WTC11 (cell line): ENCODE measurements around the gene CCDC149. TPM values are rescaled to one million over a fixed set of nuclear protein-coding genes. Genes with fewer than 3 reads are reported as not detected.

Source experiments
- ATAC-seq: fragments of 200-7000 bp; cut with Tn5 transposase; 2 replicates; pipeline ENCODE4 v1.10.0; 2021; ENCODE audit warnings: mild to moderate bottlenecking, moderate library complexity
- CTCF ChIA-PET: fragments of 300-600 bp; sonication (Branson Sonifier 250); formaldehyde crosslinking; loops from one replicate; lab custom pipeline; 2021; ENCODE audit warnings: antibody characterized with exemption; lab: Charles Lee
- POLR2A ChIA-PET: fragments of 350-600 bp; sonication (Branson Sonifier 250); formaldehyde crosslinking; loops from one replicate; lab custom pipeline; 2021; ENCODE audit warnings: antibody characterized with exemption; lab: Charles Lee
- DNase-seq: peaks from one replicate; pipeline ENCODE4 v3.0.0; 2021; ENCODE audit warnings: low spot score
- H3K27ac Mint-ChIP-seq: 2 replicates; pipeline ENCODE4 v1.8.0; 2021; ENCODE audit warnings: mixed read lengths
- H3K27me3 Mint-ChIP-seq: 2 replicates; pipeline ENCODE4 v1.8.0; 2021; ENCODE audit warnings: low read depth, mild to moderate bottlenecking, moderate library complexity, mixed read lengths
- H3K36me3 Mint-ChIP-seq: 2 replicates; pipeline ENCODE4 v1.8.0; 2021; ENCODE audit warnings: mixed read lengths
- H3K4me1 Mint-ChIP-seq: 2 replicates; pipeline ENCODE4 v1.8.0; 2022; ENCODE audit warnings: mixed read lengths
- H3K4me3 Mint-ChIP-seq: 2 replicates; pipeline ENCODE4 v1.8.0; 2021; ENCODE audit warnings: mild to moderate bottlenecking, moderate library complexity, mixed read lengths
- H3K9me3 Mint-ChIP-seq: 2 replicates; pipeline ENCODE4 v1.8.0; 2021; ENCODE audit warnings: mixed read lengths
- ATF1 ChIP-seq: sonication (generic); formaldehyde crosslinking; IDR thresholded peaks from 2 replicates; pipeline ENCODE4 v1.8.1; 2023; ENCODE audit warnings: mild to moderate bottlenecking, moderate library complexity, missing genetic modification reagents
- CREM ChIP-seq: sonication (generic); formaldehyde crosslinking; IDR thresholded peaks from 2 replicates; pipeline ENCODE4 v1.8.1; 2022; ENCODE audit warnings: mild to moderate bottlenecking, missing genetic modification reagents, moderate library complexity
- ESRRA ChIP-seq: sonication (generic); formaldehyde crosslinking; IDR thresholded peaks from 2 replicates; pipeline ENCODE4 v1.8.1; 2022; ENCODE audit warnings: mild to moderate bottlenecking, missing genetic modification reagents, borderline replicate concordance
- JAZF1 ChIP-seq: fragments of 250-450 bp; sonication (Bioruptor Pico); IDR thresholded peaks from 2 replicates; pipeline ENCODE4 v1.9.0; 2021; ENCODE audit warnings: moderate library complexity, mild to moderate bottlenecking, inconsistent platforms
- MXD4 ChIP-seq: fragments of 250-450 bp; sonication (Bioruptor Pico); IDR thresholded peaks from 2 replicates; pipeline ENCODE4 v1.8.0; 2021; ENCODE audit warnings: mild to moderate bottlenecking, moderate library complexity, borderline replicate concordance
- MYBL2 ChIP-seq: sonication (generic); formaldehyde crosslinking; IDR thresholded peaks from 2 replicates; pipeline ENCODE4 v1.8.1; 2023; ENCODE audit warnings: mild to moderate bottlenecking, moderate library complexity, missing genetic modification reagents
- NFE2L1 ChIP-seq: sonication (generic); formaldehyde crosslinking; IDR thresholded peaks from 2 replicates; pipeline ENCODE4 v1.8.1; 2023; ENCODE audit warnings: missing genetic modification reagents
- ZNF138 ChIP-seq: sonication (generic); formaldehyde crosslinking; conservative IDR thresholded peaks from 2 replicates; pipeline ENCODE4 v1.8.1; 2022; ENCODE audit warnings: mild to moderate bottlenecking, moderate library complexity, missing genetic modification reagents
- ZNF263 ChIP-seq: sonication (generic); formaldehyde crosslinking; IDR thresholded peaks from 2 replicates; pipeline ENCODE4 v1.8.1; 2022; ENCODE audit warnings: low read depth, mild to moderate bottlenecking, moderate library complexity, missing genetic modification reagents
- ZNF317 ChIP-seq: sonication (generic); formaldehyde crosslinking; IDR thresholded peaks from 2 replicates; pipeline ENCODE4 v1.8.1; 2023; ENCODE audit warnings: low read depth, mild to moderate bottlenecking, moderate library complexity, missing genetic modification reagents, borderline replicate concordance
- total RNA-seq: library from RNA; stranded (reverse); gene quantifications from 3 replicates; pipeline ENCODE4 v1.2.3, GENCODE V29; 2021
- TF ChIP-seq, protein P1 (sequence below): sonication (generic); formaldehyde crosslinking; IDR thresholded peaks from 2 replicates; pipeline ENCODE4 v1.8.1; 2022; ENCODE audit warnings: missing genetic modification reagents, borderline replicate concordance
- TF ChIP-seq, protein P2 (sequence below): fragments of 250-450 bp; sonication (Bioruptor Pico); IDR thresholded peaks from 2 replicates; pipeline ENCODE4 v1.9.0; 2021; ENCODE audit warnings: mild to moderate bottlenecking
- TF ChIP-seq, protein P3 (sequence below): sonication (generic); formaldehyde crosslinking; IDR thresholded peaks from 2 replicates; pipeline ENCODE4 v1.8.1; 2023; ENCODE audit warnings: mild to moderate bottlenecking, missing genetic modification reagents
- TF ChIP-seq, protein P4 (sequence below): fragments of 250-450 bp; sonication (Bioruptor Pico); IDR thresholded peaks from 2 replicates; pipeline ENCODE4 v1.9.0; 2021; ENCODE audit warnings: moderate library complexity, mild to moderate bottlenecking, inconsistent platforms, borderline replicate concordance
- TF ChIP-seq, protein P5 (sequence below): sonication (generic); formaldehyde crosslinking; IDR thresholded peaks from 2 replicates; pipeline ENCODE4 v1.8.0; 2022; ENCODE audit warnings: mild to moderate bottlenecking, missing genetic modification reagents
- TF ChIP-seq, protein P6 (sequence below): sonication (generic); formaldehyde crosslinking; IDR thresholded peaks from 2 replicates; pipeline ENCODE4 v1.8.1; 2023; ENCODE audit warnings: mild to moderate bottlenecking, missing genetic modification reagents, moderate library complexity
- TF ChIP-seq, protein P7 (sequence below): fragments of 250-450 bp; sonication (Bioruptor Pico); IDR thresholded peaks from 2 replicates; pipeline ENCODE4 v2.1.2; 2022; ENCODE audit warnings: mild to moderate bottlenecking, moderate library complexity

CCDC149 gene
- total RNA-seq, 1 experiment from 2014 or later: 3.9 TPM

DNA sequence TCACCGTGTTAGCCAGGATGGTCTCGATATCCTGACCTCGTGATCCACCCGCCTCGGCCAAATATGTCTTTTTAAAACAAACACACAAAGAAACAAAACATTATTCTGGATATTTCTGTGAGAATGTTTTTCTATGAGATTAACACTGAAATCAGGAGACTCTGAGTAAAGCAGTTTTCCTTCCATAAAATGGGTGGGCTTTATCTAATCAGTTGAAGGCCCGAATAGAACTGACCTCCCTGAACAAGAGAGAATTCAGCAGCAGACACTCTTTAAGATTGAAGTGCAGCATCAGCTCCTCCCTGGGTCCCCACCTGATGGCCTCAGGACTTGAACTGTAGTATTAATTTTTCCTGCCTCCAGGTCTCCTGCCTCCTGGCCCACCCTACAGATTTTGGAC lies 139.9 kb downstream of the CCDC149 start (continued):
- TF ChIP-seq, protein P1, sequence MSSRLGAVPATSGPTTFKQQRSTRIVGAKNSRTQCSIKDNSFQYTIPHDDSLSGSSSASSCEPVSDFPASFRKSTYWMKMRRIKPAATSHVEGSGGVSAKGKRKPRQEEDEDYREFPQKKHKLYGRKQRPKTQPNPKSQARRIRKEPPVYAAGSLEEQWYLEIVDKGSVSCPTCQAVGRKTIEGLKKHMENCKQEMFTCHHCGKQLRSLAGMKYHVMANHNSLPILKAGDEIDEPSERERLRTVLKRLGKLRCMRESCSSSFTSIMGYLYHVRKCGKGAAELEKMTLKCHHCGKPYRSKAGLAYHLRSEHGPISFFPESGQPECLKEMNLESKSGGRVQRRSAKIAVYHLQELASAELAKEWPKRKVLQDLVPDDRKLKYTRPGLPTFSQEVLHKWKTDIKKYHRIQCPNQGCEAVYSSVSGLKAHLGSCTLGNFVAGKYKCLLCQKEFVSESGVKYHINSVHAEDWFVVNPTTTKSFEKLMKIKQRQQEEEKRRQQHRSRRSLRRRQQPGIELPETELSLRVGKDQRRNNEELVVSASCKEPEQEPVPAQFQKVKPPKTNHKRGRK (CRISPR knock-in tag): no peak
- no peak for TF ChIP-seq ZNF317
- TF ChIP-seq ESRRA (CRISPR knock-in tag): no peak

DNA sequence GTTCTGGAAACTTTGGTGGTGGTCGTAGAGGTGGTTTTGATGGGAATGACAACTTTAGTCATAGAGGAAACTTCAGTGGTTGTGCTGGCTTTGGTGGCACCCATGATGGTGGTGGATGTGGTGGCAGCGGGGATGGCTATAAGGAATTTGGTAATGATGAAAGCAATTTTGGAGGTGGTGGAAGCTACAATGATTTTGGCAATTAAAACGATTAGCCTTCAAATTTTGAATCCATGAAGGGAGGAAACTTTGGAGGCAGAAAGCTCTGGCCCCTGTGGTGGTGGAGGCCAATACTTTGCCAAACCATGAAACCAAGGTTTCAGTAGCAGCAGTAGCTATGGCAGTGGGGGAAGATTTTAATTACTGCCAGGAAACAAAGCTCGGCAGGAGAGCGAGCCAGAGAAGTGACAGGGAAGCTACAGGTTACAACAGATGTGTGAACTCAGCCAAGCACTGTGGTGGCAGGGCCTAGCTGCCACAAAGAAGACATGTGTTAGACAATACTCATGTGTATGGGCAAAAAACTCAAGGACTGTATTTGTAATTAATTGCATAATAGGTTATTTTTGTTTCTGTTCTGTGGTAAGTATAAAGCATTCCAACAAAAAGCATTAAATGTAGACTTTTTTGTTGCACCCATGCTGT lies 140.7 kb downstream of the CCDC149 start:
- no peak for ATAC-seq
- TF ChIP-seq, protein P2, sequence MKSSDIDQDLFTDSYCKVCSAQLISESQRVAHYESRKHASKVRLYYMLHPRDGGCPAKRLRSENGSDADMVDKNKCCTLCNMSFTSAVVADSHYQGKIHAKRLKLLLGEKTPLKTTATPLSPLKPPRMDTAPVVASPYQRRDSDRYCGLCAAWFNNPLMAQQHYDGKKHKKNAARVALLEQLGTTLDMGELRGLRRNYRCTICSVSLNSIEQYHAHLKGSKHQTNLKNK: no peak
- TF ChIP-seq ZNF138 (CRISPR knock-in tag) (no peak), NFE2L1 (CRISPR knock-in tag) (no peak), MYBL2 (no peak), JAZF1 (CRISPR knock-in tag) (no peak), ZNF263 (no peak), MXD4 (CRISPR knock-in tag) (no peak), CREM (CRISPR knock-in tag) (no peak), ATF1 (CRISPR knock-in tag) (no peak)
- TF ChIP-seq, protein P3, sequence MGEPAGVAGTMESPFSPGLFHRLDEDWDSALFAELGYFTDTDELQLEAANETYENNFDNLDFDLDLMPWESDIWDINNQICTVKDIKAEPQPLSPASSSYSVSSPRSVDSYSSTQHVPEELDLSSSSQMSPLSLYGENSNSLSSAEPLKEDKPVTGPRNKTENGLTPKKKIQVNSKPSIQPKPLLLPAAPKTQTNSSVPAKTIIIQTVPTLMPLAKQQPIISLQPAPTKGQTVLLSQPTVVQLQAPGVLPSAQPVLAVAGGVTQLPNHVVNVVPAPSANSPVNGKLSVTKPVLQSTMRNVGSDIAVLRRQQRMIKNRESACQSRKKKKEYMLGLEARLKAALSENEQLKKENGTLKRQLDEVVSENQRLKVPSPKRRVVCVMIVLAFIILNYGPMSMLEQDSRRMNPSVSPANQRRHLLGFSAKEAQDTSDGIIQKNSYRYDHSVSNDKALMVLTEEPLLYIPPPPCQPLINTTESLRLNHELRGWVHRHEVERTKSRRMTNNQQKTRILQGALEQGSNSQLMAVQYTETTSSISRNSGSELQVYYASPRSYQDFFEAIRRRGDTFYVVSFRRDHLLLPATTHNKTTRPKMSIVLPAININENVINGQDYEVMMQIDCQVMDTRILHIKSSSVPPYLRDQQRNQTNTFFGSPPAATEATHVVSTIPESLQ (CRISPR knock-in tag): no peak
- TF ChIP-seq, protein P4, sequence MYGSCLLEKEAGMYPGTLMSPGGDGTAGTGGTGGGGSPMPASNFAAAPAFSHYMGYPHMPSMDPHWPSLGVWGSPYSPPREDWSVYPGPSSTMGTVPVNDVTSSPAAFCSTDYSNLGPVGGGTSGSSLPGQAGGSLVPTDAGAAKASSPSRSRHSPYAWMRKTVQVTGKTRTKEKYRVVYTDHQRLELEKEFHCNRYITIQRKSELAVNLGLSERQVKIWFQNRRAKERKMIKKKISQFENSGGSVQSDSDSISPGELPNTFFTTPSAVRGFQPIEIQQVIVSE (CRISPR knock-in tag): no peak
- TF ChIP-seq, protein P5, sequence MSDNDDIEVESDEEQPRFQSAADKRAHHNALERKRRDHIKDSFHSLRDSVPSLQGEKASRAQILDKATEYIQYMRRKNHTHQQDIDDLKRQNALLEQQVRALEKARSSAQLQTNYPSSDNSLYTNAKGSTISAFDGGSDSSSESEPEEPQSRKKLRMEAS: no peak
- TF ChIP-seq, protein P6, sequence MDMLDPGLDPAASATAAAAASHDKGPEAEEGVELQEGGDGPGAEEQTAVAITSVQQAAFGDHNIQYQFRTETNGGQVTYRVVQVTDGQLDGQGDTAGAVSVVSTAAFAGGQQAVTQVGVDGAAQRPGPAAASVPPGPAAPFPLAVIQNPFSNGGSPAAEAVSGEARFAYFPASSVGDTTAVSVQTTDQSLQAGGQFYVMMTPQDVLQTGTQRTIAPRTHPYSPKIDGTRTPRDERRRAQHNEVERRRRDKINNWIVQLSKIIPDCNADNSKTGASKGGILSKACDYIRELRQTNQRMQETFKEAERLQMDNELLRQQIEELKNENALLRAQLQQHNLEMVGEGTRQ: no peak
- TF ChIP-seq, protein P7, sequence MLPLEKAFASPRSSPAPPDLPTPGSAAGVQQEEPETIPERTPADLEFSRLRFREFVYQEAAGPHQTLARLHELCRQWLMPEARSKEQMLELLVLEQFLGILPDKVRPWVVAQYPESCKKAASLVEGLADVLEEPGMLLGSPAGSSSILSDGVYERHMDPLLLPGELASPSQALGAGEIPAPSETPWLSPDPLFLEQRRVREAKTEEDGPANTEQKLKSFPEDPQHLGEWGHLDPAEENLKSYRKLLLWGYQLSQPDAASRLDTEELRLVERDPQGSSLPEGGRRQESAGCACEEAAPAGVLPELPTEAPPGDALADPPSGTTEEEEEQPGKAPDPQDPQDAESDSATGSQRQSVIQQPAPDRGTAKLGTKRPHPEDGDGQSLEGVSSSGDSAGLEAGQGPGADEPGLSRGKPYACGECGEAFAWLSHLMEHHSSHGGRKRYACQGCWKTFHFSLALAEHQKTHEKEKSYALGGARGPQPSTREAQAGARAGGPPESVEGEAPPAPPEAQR (CRISPR knock-in tag): no peak
- H3K4me1 Mint-ChIP-seq: peaks cover 16% of the 10 kb centered on the region
- H3K4me3 Mint-ChIP-seq: no peak overlapping the region
- ChIA-PET POLR2A (no interaction called here), CTCF (interaction anchor here (0.7 to 1.2 kb wide), 3 partner anchors 37 to 217 kb away, joined by 3 to 4 read pairs (median 4); no protein-coding TSS in a partner anchor)
- no peaks in the 10 kb centered on the region for H3K36me3 Mint-ChIP-seq
- no peak for DNase-seq
- H3K27me3 Mint-ChIP-seq: no peaks in the 10 kb centered on the region; the same call in 1 of the 2 replicates
- peaks cover 14% of the 10 kb centered on the region for H3K9me3 Mint-ChIP-seq
- H3K27ac Mint-ChIP-seq: no peak overlapping the region
